Aorta (tissue), 5 donors: ENCODE measurements around the gene MMP25. TPM values are rescaled to one million over a fixed set of nuclear protein-coding genes. Genes with fewer than 3 reads are reported as not detected.
A peak's percentile ranks its signal among the peaks of the same experiment; 100 is the strongest.
"Not testable (repeated sequence)": the region's sequence is repeated elsewhere in the genome, so short reads cannot be mapped to it uniquely, and the experiment has no call there.

Source experiments
- ATAC-seq: fragments of 200-7000 bp; cut with Tn5 transposase; one replicate; pipeline ENCODE4 v1.9.1; 2022; ENCODE audit warnings: moderate library complexity; ENCODE audit not compliant: low FRiP score
- DNase-seq, 2 donors: peaks; one replicate each; pipeline ENCODE4 v3.0.0-alpha.2; 2020
- H3K27ac ChIP-seq, 2 donors: one replicate each; pipeline ENCODE4 v1.5.1; 2013; ENCODE audit warnings: low read length in 2 of 2, mild to moderate bottlenecking in 2 of 2, moderate library complexity in 2 of 2, control low read depth in 1 of 2, inconsistent platforms in 1 of 2, low read depth in 1 of 2
- H3K27me3 ChIP-seq, 2 donors: one replicate each; pipeline ENCODE4 v1.6.1; 2013; ENCODE audit warnings: control low read depth in 1 of 2, low read length in 1 of 2, mild to moderate bottlenecking in 1 of 2, moderate library complexity in 1 of 2; ENCODE audit not compliant: insufficient read depth in 2 of 2, control insufficient read depth in 1 of 2
- H3K36me3 ChIP-seq, 2 donors: one replicate each; pipeline ENCODE4 v1.6.1; 2013; ENCODE audit warnings: control low read depth in 1 of 2, low read length in 1 of 2, mild to moderate bottlenecking in 1 of 2; ENCODE audit not compliant: insufficient read depth in 2 of 2, control insufficient read depth in 1 of 2
- H3K4me1 ChIP-seq, 2 donors: one replicate each; pipeline ENCODE4 v1.6.1; 2013; ENCODE audit warnings: low read length in 2 of 2, control low read depth in 1 of 2, mild to moderate bottlenecking in 1 of 2, moderate library complexity in 1 of 2; ENCODE audit not compliant: insufficient read depth in 2 of 2, control insufficient read depth in 1 of 2
- H3K4me3 ChIP-seq, 2 donors: one replicate each; pipeline ENCODE4 v1.5.1; 2013; ENCODE audit warnings: low read length in 2 of 2, control low read depth in 1 of 2, mild to moderate bottlenecking in 1 of 2
- H3K9me3 ChIP-seq: one replicate; pipeline ENCODE4 v1.6.1; 2013; ENCODE audit warnings: mild to moderate bottlenecking, low read length; ENCODE audit not compliant: control insufficient read depth
- WGBS, 2 donors: extraction: QIAGEN DNeasy Blood & Tissue Kit; methylation state at CpG; one replicate each; pipeline ENCODE4 v1.1.7; 2013; 5-methylcytosine and 5-hydroxymethylcytosine counted together
- intact Hi-C, 2 donors: fragments of 100-400 bp; cut with DNase I; formaldehyde crosslinking; loops; one replicate each; pipeline versions ENCODE4 v1.14.2 to v1.15.0; 2022
- polyA plus RNA-seq, 2 donors: library from polyadenylated mRNA; stranded (reverse); fragments of 200-250 nt; gene quantifications; one replicate each; pipeline ENCODE4 v1.2.3, GENCODE V29; 2013
- total RNA-seq, 2 donors: library from RNA; stranded (reverse); fragmentation: NEBNext Ultra II Directional; extraction: Animal tissue kit (Norgen Biotek cat#: 25700); gene quantifications; one replicate each; pipeline ENCODE4 v1.2.1, GENCODE V29; 2021
- donor health status: healthy with polysubstance abuse.
- donor health status: Bipolar disorder and iron deficiency.
- donor health status: DM: no; HTN: no; CAD: no.
- donor health status: DM: no; HTN: no; CAD: no.
- donor health status: DM: yes; HTN: yes; CAD: no.

Gene MMP25
- total and polyA plus RNA-seq, 4 donors, result 0.36 to 11.4 (median 2.0) TPM

DNA sequence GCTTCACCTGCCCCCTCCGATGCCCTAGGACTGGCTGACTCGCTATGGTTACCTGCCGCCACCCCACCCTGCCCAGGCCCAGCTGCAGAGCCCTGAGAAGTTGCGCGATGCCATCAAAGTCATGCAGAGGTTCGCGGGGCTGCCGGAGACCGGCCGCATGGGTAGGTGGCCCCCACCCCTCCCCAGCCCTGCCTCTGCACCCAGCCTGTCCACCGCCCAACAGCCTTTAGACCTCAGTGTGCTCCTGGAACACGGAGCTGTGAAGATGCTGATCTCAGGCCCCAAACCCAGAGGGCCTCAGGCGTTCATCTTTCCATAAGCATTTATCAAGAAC is 993 bp downstream of the MMP25 start:
- H3K36me3 ChIP-seq, result no peaks in the 10 kb centered on the region
- H3K9me3 ChIP-seq, result no peaks in the 10 kb centered on the region
- DNase-seq (no peak), ATAC-seq (no peak)
- intact Hi-C loops, result no loop called here
- no peaks in the 10 kb centered on the region for H3K4me1 ChIP-seq
- H3K27ac ChIP-seq, result no peak overlapping the region
- no peak overlapping the region for H3K4me3 ChIP-seq
- no peaks in the 10 kb centered on the region for H3K27me3 ChIP-seq
- 9 to 11% methylated on average over 13 of the region's 13 CpGs for WGBS, 2 donors

DNA sequence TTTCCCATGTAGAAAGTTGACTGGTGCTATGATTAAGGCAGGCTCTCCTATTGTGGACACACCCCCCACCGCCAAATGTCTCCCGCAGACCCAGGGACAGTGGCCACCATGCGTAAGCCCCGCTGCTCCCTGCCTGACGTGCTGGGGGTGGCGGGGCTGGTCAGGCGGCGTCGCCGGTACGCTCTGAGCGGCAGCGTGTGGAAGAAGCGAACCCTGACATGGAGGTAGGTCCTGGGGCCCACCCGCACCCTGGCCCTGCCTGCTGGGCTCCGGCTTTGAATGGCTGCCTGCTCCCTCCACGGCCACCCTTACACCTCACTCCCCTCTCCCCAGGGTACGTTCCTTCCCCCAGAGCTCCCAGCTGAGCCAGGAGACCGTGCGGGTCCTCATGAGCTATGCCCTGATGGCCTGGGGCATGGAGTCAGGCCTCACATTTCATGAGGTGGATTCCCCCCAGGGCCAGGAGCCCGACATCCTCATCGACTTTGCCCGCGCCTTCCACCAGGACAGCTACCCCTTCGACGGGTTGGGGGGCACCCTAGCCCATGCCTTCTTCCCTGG is 3.6 kb downstream of the MMP25 start:
- ATAC-seq, result no peak
- H3K27me3 ChIP-seq, result no peaks in the 10 kb centered on the region
- H3K9me3 ChIP-seq, result no peaks in the 10 kb centered on the region
- intact Hi-C loops, result no loop called here
- no peak overlapping the region for H3K4me3 ChIP-seq
- 74 to 79% methylated on average over 26 of the region's 26 CpGs for WGBS, 2 donors
- H3K4me1 ChIP-seq, result no peaks in the 10 kb centered on the region
- H3K36me3 ChIP-seq, result no peaks in the 10 kb centered on the region
- no peak for DNase-seq
- H3K27ac ChIP-seq, result no peak overlapping the region

DNA sequence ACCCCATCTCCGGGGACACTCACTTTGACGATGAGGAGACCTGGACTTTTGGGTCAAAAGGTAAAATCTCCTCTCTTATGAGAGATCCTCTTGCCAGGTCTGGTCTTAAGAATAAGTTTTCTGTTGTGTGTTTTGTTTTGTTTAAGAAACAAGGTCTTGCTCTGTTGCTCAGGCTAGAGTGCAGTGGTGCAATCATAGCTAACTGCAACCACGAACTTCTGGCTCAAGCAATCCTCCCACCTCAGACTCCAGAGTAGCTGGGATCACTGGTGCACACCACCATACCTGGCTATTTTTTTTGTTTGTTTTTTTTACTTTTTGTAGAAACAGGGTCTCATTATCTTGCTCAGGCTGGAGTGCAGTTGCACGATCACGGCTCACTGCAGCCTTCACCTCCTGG is 4.1 kb downstream of the MMP25 start:
- Histone ChIP-seq H3K27me3 (no peaks in the 10 kb centered on the region), H3K9me3 (no peaks in the 10 kb centered on the region), H3K4me1 (no peaks in the 10 kb centered on the region), H3K36me3 (no peaks in the 10 kb centered on the region), H3K4me3 (no peak overlapping the region), H3K27ac (no peak overlapping the region)
- intact Hi-C loops, result no loop called here
- ATAC-seq (no peak), DNase-seq (no peak)
- WGBS, 2 donors, result 74 to 78% methylated on average over 5 of the region's 5 CpGs

GRCh38 chr16:3051009-3051408 is 4.6 kb downstream of the MMP25 start:
- DNase-seq (no peak), ATAC-seq (no peak)
- Histone ChIP-seq H3K27me3 (no peaks in the 10 kb centered on the region), H3K27ac (no peak overlapping the region), H3K9me3 (no peaks in the 10 kb centered on the region), H3K4me1 (no peaks in the 10 kb centered on the region), H3K36me3 (no peaks in the 10 kb centered on the region), H3K4me3 (no peak overlapping the region)
- intact Hi-C loops, result no loop called here
- 3 to 8% methylated on average over 4 of the region's 4 CpGs for WGBS, 2 donors

- no peak overlapping the region for H3K27ac ChIP-seq
- H3K36me3 ChIP-seq, result no peaks in the 10 kb centered on the region
- no peaks in the 10 kb centered on the region for H3K27me3 ChIP-seq
- H3K9me3 ChIP-seq, result no peaks in the 10 kb centered on the region
- 72 to 81% methylated on average over 9 of the region's 9 CpGs for WGBS, 2 donors
- no peak for ATAC-seq
- intact Hi-C loops, result no loop called here
- no peaks in the 10 kb centered on the region for H3K4me1 ChIP-seq
- no peak for DNase-seq
- H3K4me3 ChIP-seq, result no peak overlapping the region
These were observed 5.1 kb downstream of the MMP25 start for GRCh38 chr16:3051494-3051893.

- 84 to 85% methylated on average over 10 to 11 of the region's 12 CpGs for WGBS, 2 donors
- H3K4me3 ChIP-seq, H3K4me1 ChIP-seq, H3K36me3 ChIP-seq, H3K27me3 ChIP-seq, H3K9me3 ChIP-seq, DNase-seq, H3K27ac ChIP-seq, intact Hi-C loops: not testable (repeated sequence)
- ATAC-seq, result peak; percentile 52
These were observed 6.4 kb downstream of the MMP25 start for GRCh38 chr16:3052571-3053329.

DNA sequence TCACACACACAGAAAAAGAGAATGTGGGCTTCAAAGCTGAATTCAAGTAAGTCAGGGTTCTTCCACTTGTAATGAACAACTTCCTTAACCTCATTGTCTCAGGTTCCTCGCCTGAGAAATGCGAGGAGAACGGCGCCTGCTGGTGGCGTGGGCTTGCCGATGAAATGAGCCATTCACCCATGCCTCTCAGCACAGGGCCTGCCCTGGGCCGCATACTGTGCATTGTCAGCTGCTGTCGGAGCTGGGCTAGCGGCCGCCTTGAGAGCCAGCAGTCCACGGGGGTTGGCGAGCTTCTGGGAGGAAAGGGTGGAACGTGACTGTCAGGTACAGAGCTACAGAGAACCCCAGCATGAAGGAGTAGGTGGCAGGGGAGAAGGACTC is 7.0 kb downstream of the MMP25 start:
- H3K27me3 ChIP-seq, H3K36me3 ChIP-seq, H3K4me1 ChIP-seq, intact Hi-C loops, H3K9me3 ChIP-seq, ATAC-seq, DNase-seq, H3K27ac ChIP-seq, H3K4me3 ChIP-seq: not testable (repeated sequence)
- 90 to 91% methylated on average over 13 of the region's 13 CpGs for WGBS, 2 donors

DNA sequence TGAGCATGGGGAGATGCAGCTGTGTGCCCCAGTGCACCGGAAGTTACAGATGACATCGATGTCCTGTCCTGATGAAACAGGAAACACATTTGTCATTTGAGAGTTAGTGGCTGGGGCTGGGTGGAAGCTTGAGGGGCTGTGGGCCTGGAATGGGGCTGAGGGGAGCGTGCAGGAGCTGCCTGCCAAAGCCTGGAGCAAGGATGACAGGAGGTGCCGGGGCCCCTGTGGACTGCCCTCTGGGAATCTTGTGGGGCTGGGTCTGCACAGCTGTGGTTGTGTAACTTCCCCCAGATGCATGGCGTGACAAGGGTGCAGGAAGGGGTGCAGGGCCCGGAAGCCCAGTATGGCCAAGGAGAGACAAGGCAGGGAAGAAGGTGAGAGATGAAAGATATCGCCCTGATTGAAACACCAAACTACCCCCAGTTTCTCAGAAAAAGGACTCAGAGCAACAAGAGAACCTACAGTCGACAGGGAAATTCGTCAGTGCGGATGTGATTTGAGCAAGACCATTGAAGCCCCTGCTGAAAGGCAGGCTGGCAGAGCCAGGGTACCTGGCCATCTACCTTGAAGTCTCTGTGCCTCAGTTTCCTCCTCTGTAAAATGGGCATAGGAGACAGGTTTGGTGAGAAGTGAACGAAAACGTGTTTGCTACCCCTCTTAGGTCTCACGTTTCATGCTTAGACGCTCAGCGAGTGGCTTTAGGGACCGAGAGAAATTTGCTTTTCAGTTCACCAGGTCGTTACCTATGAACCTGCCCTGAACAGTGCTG is 8.8 kb downstream of the MMP25 start:
- 80 to 83% methylated on average over 17 of the region's 17 CpGs for WGBS, 2 donors
- Histone ChIP-seq H3K27ac (no peak overlapping the region), H3K36me3 (no peaks in the 10 kb centered on the region), H3K9me3 (no peaks in the 10 kb centered on the region), H3K27me3 (no peaks in the 10 kb centered on the region), H3K4me3 (no peak overlapping the region), H3K4me1 (no peaks in the 10 kb centered on the region)
- intact Hi-C loops, result loop anchor here (5.0 kb wide), 3 partner anchors 52 to 112 kb away; no protein-coding TSS in a partner anchor
- ATAC-seq (no peak), DNase-seq (no peak)

DNA sequence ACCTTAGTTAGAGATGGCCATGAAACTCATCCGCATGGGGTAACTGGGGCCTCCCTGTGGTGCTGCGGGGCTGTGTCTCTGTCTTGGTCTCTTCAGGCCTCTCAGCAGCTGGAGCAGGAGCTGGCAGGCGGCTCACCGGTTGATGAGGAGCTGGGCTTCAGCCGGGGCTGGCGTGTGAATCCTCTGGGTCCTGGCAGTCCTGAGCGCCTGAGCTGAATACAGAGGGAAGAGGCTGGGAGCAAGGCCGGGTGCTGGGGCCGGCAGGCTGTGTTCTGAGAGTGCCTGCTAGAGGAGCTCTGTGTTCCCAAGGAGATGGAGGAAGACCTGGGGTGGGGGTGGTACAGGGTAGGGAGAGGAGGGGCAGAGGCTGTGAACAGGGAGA is 9.4 kb downstream of the MMP25 start:
- not testable (repeated sequence) for H3K27me3 ChIP-seq, H3K9me3 ChIP-seq, H3K36me3 ChIP-seq, H3K4me3 ChIP-seq, ATAC-seq, H3K4me1 ChIP-seq, H3K27ac ChIP-seq, DNase-seq
- intact Hi-C loops, result loop anchor here (5.0 kb wide), 3 partner anchors 52 to 112 kb away; no protein-coding TSS in a partner anchor
- 54 to 55% methylated on average over 9 of the region's 9 CpGs for WGBS, 2 donors
